Measurements from ENCODE around the gene AGO3.

AGO3 gene

GRCh38 chr1:35935442-35936388 lies 4.8 kb downstream of the AGO3 start:
- Histone ChIP-seq H4K8ac (ENCODE audit: low read depth, low read length) (no peak overlapping the region), H3K4me1 (ENCODE audit: control insufficient read depth, low read depth, low read length) (no peaks in the 10 kb centered on the region), H3K9ac (ENCODE audit: low read length) (no peak overlapping the region), H3K18ac (ENCODE audit: low read length) (no peak overlapping the region), H2AK5ac (ENCODE audit: low read length) (no peak overlapping the region), H2BK5ac (ENCODE audit: low read length) (no peak overlapping the region), H3K79me1 (ENCODE audit: low read length) (peaks cover 2% of the 10 kb centered on the region), H3K4me3 (ENCODE audit: low read length) (no peak overlapping the region), H2BK15ac (replicated peaks; ENCODE audit: low read depth) (no peak overlapping the region), H3K36me3 (ENCODE audit: control insufficient read depth, insufficient read depth, low read length) (no peaks in the 10 kb centered on the region), H3K27ac (ENCODE audit: low read depth, low read length) (no peak overlapping the region), H3K56ac (ENCODE audit: low read length) (no peak overlapping the region), H4K5ac (ENCODE audit: low read length) (no peak overlapping the region), H3K27me3 (ENCODE audit: insufficient read depth, low read length, poor library complexity) (no peaks in the 10 kb centered on the region), H3K4ac (ENCODE audit: low read depth, low read length) (no peak overlapping the region), H2BK120ac (ENCODE audit: low read depth, low read length) (no peak overlapping the region), H3K23ac (ENCODE audit: low read length) (no peak overlapping the region), H3K4me2 (ENCODE audit: low read length) (no peak overlapping the region), H3K79me2 (ENCODE audit: control insufficient read depth, insufficient read depth, low read length) (peaks cover 46% of the 10 kb centered on the region)
- DNase-seq: peak; percentile 50
- WGBS (ENCODE audit: extremely low coverage, insufficient coverage, low lambda C conversion rate): no CpG with 5 or more reads among the region's 2 CpGs

- no peak overlapping the region for H3K18ac ChIP-seq (ENCODE audit: low read length)
- no peak overlapping the region for H3K4ac ChIP-seq (ENCODE audit: low read depth, low read length)
- no peak overlapping the region for H4K5ac ChIP-seq (ENCODE audit: low read length)
- H3K4me1 ChIP-seq (ENCODE audit: control insufficient read depth, low read depth, low read length): no peaks in the 10 kb centered on the region
- no peak overlapping the region for H3K9ac ChIP-seq (ENCODE audit: low read length)
- H3K79me2 ChIP-seq (ENCODE audit: control insufficient read depth, insufficient read depth, low read length): peaks cover 46% of the 10 kb centered on the region
- H3K36me3 ChIP-seq (ENCODE audit: control insufficient read depth, insufficient read depth, low read length): no peaks in the 10 kb centered on the region
- H3K4me3 ChIP-seq (ENCODE audit: low read length): no peak overlapping the region
- H3K27me3 ChIP-seq (ENCODE audit: insufficient read depth, low read length, poor library complexity): no peaks in the 10 kb centered on the region
- no CpG with 5 or more reads among the region's 3 CpGs for WGBS (ENCODE audit: extremely low coverage, insufficient coverage, low lambda C conversion rate)
- no peak overlapping the region for H3K27ac ChIP-seq (ENCODE audit: low read depth, low read length)
- no peak overlapping the region for H2AK5ac ChIP-seq (ENCODE audit: low read length)
- no peak for DNase-seq
- no peak overlapping the region for H2BK5ac ChIP-seq (ENCODE audit: low read length)
- no peak overlapping the region for H3K23ac ChIP-seq (ENCODE audit: low read length)
- H2BK15ac ChIP-seq (replicated peaks; ENCODE audit: low read depth): no peak overlapping the region
- no peak overlapping the region for H3K56ac ChIP-seq (ENCODE audit: low read length)
- H4K8ac ChIP-seq (ENCODE audit: low read depth, low read length): no peak overlapping the region
- H2BK120ac ChIP-seq (ENCODE audit: low read depth, low read length): no peak overlapping the region
- H3K79me1 ChIP-seq (ENCODE audit: low read length): peaks cover 4% of the 10 kb centered on the region
- no peak overlapping the region for H3K4me2 ChIP-seq (ENCODE audit: low read length)
These were observed 5.9 kb downstream of the AGO3 start for GRCh38 chr1:35936838-35937237.

GRCh38 chr1:35939484-35939883 lies 8.6 kb downstream of the AGO3 start:
- no peak overlapping the region for H3K27ac ChIP-seq (ENCODE audit: low read depth, low read length)
- no peak overlapping the region for H2AK5ac ChIP-seq (ENCODE audit: low read length)
- no peak for DNase-seq
- no peaks in the 10 kb centered on the region for H3K27me3 ChIP-seq (ENCODE audit: insufficient read depth, low read length, poor library complexity)
- no peak overlapping the region for H3K4me2 ChIP-seq (ENCODE audit: low read length)
- no peak overlapping the region for H3K56ac ChIP-seq (ENCODE audit: low read length)
- H3K18ac ChIP-seq (ENCODE audit: low read length): no peak overlapping the region
- no peak overlapping the region for H3K9ac ChIP-seq (ENCODE audit: low read length)
- no peak overlapping the region for H4K8ac ChIP-seq (ENCODE audit: low read depth, low read length)
- H3K4me3 ChIP-seq (ENCODE audit: low read length): no peak overlapping the region
- peaks cover 35% of the 10 kb centered on the region for H3K79me2 ChIP-seq (ENCODE audit: control insufficient read depth, insufficient read depth, low read length)
- 100% methylated on average over 3 of the region's 3 CpGs for WGBS (ENCODE audit: extremely low coverage, insufficient coverage, low lambda C conversion rate)
- H3K36me3 ChIP-seq (ENCODE audit: control insufficient read depth, insufficient read depth, low read length): no peaks in the 10 kb centered on the region
- H3K23ac ChIP-seq (ENCODE audit: low read length): no peak overlapping the region
- H2BK5ac ChIP-seq (ENCODE audit: low read length): no peak overlapping the region
- no peak overlapping the region for H3K4ac ChIP-seq (ENCODE audit: low read depth, low read length)
- no peak overlapping the region for H4K5ac ChIP-seq (ENCODE audit: low read length)
- no peak overlapping the region for H2BK120ac ChIP-seq (ENCODE audit: low read depth, low read length)
- no peaks in the 10 kb centered on the region for H3K4me1 ChIP-seq (ENCODE audit: control insufficient read depth, low read depth, low read length)
- no peak overlapping the region for H2BK15ac ChIP-seq (replicated peaks; ENCODE audit: low read depth)
- peaks cover 4% of the 10 kb centered on the region for H3K79me1 ChIP-seq (ENCODE audit: low read length)

- no peak overlapping the region for H3K18ac ChIP-seq (ENCODE audit: low read length)
- whole genome bisulfite sequencing (ENCODE audit: extremely low coverage, insufficient coverage, low lambda C conversion rate): no CpG with 5 or more reads among the region's 2 CpGs
These were observed 14.4 kb downstream of the AGO3 start for GRCh38 chr1:35945327-35945726.

GRCh38 chr1:35947547-35947946 lies 16.6 kb downstream of the AGO3 start:
- H3K4me3 ChIP-seq (ENCODE audit: low read length): no peak overlapping the region
- H3K27ac ChIP-seq (ENCODE audit: low read depth, low read length): no peak overlapping the region
- no peak overlapping the region for H2AK5ac ChIP-seq (ENCODE audit: low read length)
- H3K79me1 ChIP-seq (ENCODE audit: low read length): peaks cover 5% of the 10 kb centered on the region
- H4K8ac ChIP-seq (ENCODE audit: low read depth, low read length): no peak overlapping the region
- no peak overlapping the region for H2BK120ac ChIP-seq (ENCODE audit: low read depth, low read length)
- no peak overlapping the region for H3K23ac ChIP-seq (ENCODE audit: low read length)
- H3K79me2 ChIP-seq (ENCODE audit: control insufficient read depth, insufficient read depth, low read length): peaks cover 14% of the 10 kb centered on the region
- H3K56ac ChIP-seq (ENCODE audit: low read length): no peak overlapping the region
- no peak overlapping the region for H4K5ac ChIP-seq (ENCODE audit: low read length)
- H3K18ac ChIP-seq (ENCODE audit: low read length): no peak overlapping the region
- no peak for DNase-seq
- H2BK15ac ChIP-seq (replicated peaks; ENCODE audit: low read depth): no peak overlapping the region
- peaks cover 3% of the 10 kb centered on the region for H3K4me1 ChIP-seq (ENCODE audit: control insufficient read depth, low read depth, low read length)
- WGBS (ENCODE audit: extremely low coverage, insufficient coverage, low lambda C conversion rate): no CpG with 5 or more reads among the region's 2 CpGs
- no peak overlapping the region for H3K4ac ChIP-seq (ENCODE audit: low read depth, low read length)
- H2BK5ac ChIP-seq (ENCODE audit: low read length): no peak overlapping the region
- H3K9ac ChIP-seq (ENCODE audit: low read length): no peak overlapping the region
- H3K36me3 ChIP-seq (ENCODE audit: control insufficient read depth, insufficient read depth, low read length): no peaks in the 10 kb centered on the region
- H3K4me2 ChIP-seq (ENCODE audit: low read length): no peak overlapping the region
- no peaks in the 10 kb centered on the region for H3K27me3 ChIP-seq (ENCODE audit: insufficient read depth, low read length, poor library complexity)

More at GRCh38 chr1:35945327-35945726, 14.4 kb downstream of the AGO3 start:
- no peak for DNase-seq
- Histone ChIP-seq H2BK15ac (replicated peaks; ENCODE audit: low read depth) (no peak overlapping the region), H2BK5ac (ENCODE audit: low read length) (no peak overlapping the region), H2AK5ac (ENCODE audit: low read length) (no peak overlapping the region), H3K23ac (ENCODE audit: low read length) (no peak overlapping the region), H3K27ac (ENCODE audit: low read depth, low read length) (no peak overlapping the region), H3K36me3 (ENCODE audit: control insufficient read depth, insufficient read depth, low read length) (no peaks in the 10 kb centered on the region), H2BK120ac (ENCODE audit: low read depth, low read length) (no peak overlapping the region), H3K79me2 (ENCODE audit: control insufficient read depth, insufficient read depth, low read length) (peaks cover 20% of the 10 kb centered on the region), H3K4ac (ENCODE audit: low read depth, low read length) (no peak overlapping the region), H4K8ac (ENCODE audit: low read depth, low read length) (no peak overlapping the region), H3K27me3 (ENCODE audit: insufficient read depth, low read length, poor library complexity) (no peaks in the 10 kb centered on the region), H3K4me3 (ENCODE audit: low read length) (no peak overlapping the region), H3K4me1 (ENCODE audit: control insufficient read depth, low read depth, low read length) (peaks cover 3% of the 10 kb centered on the region), H3K4me2 (ENCODE audit: low read length) (no peak overlapping the region), H3K79me1 (ENCODE audit: low read length) (peaks cover 8% of the 10 kb centered on the region), H3K9ac (ENCODE audit: low read length) (no peak overlapping the region), H4K5ac (ENCODE audit: low read length) (no peak overlapping the region), H3K56ac (ENCODE audit: low read length) (no peak overlapping the region)

Measured in mesendoderm (in vitro differentiated cells).